Measurements from ENCODE around the gene PTCHD4. TPM values are rescaled to one million over a fixed set of nuclear protein-coding genes. Genes with fewer than 3 reads are reported as not detected.

The PTCHD4 gene
- total RNA-seq, 1 donor from 2014 or later = not detected

GRCh38 chr6:48067148-48067712 lies 43.8 kb downstream of the PTCHD4 start:
- Mint-ChIP-seq H3K4me3 (ENCODE audit: low read depth) (no peak overlapping the region), H3K27me3 (ENCODE audit: low read depth) (peaks cover 23% of the 10 kb centered on the region), H3K9me3 (no peaks in the 10 kb centered on the region), H3K4me1 (ENCODE audit: low read depth) (no peaks in the 10 kb centered on the region), H3K27ac (no peak overlapping the region), H3K36me3 (ENCODE audit: low read depth) (no peaks in the 10 kb centered on the region)
- intact Hi-C loops (cut with micrococcal nuclease) = no loop called here
- DNase-seq (ENCODE audit: low spot score) = no peak

DNA sequence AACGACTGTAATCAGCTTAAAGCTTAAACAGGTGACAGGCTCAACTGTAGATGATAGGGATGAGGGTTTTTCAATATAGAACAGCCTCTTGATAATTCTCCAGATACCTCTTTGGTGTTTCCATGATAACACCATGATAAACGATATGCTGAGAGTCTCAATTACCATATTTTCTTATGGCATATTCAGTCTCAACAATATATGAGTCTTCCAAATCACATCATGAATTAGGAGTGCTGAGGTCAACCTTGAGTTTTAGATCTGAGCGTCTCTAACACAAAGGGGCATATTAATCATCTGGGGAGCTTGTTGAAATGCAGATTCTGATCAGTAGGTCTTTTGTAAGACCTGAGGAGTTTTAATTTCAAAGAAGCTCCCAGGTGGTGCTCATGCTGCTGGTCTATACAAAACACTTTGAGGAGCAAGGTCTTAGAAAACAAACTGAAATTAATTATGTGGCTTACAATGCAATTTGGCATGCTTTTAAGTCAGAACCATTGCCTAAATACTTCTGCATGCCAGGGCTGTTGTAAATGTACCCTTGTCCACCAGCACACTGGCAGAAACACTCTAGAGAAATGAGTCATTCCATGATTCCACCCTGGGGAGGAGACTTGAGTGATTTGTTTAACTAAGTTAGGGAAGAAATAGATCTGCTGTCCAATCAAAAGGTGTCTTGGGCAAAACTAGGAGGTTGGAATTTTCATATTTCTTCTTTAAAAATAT lies 49.6 kb downstream of the PTCHD4 start:
- Mint-ChIP-seq H3K9me3 (no peaks in the 10 kb centered on the region), H3K36me3 (ENCODE audit: low read depth) (no peaks in the 10 kb centered on the region), H3K4me3 (ENCODE audit: low read depth) (no peak overlapping the region), H3K27me3 (ENCODE audit: low read depth) (no peaks in the 10 kb centered on the region), H3K27ac (no peak overlapping the region), H3K4me1 (ENCODE audit: low read depth) (no peaks in the 10 kb centered on the region)
- intact Hi-C loops (cut with micrococcal nuclease) = no loop called here
- DNase-seq (ENCODE audit: low spot score) = no peak

Data from activated T-helper 2 cell treated with anti-CD3 and anti-CD28 coated beads, Interferon-gamma antibody, Interleukin-2, Interleukin-4, amounts not matched to agents 10 μg/mL and 5 μg/mL and 100 μg/mL, durations not matched to agents 14 hours and 24 hours and 36 hours (primary cell).